HEK293 (cell line): Measurements from ENCODE around the gene OR1I1.
A peak's percentile ranks its signal among the peaks of the same experiment; 100 is the strongest.

Experiments used
- CTCF ChIA-PET: fragments of 350-600 bp; formaldehyde crosslinking; extraction: SDS; loops from one replicate; lab custom pipeline; 2021; ENCODE audit warnings: antibody characterized with exemption; lab: Yijun Ruan, JAX
- POLR2A ChIA-PET: fragments of 300-600 bp; formaldehyde crosslinking; extraction: SDS; loops from one replicate; lab custom pipeline; 2020; ENCODE audit warnings: antibody characterized with exemption, inconsistent platforms; lab: Yijun Ruan, JAX
- H3K27ac ChIP-seq: fragments of 200-500 bp; sonication (Bioruptor generic); 2 replicates; pipeline ENCODE4 v1.5.1; 2014; ENCODE audit warnings: low read depth, low read length, control low read depth, inconsistent platforms; ENCODE audit errors: extremely low read depth
- H3K36me3 ChIP-seq, 2 experiments: fragments of 200-500 bp in 1 of 2; sonication (Bioruptor generic) in 1 of 2; 1 replicate in 1 of 2; 2 replicates in 1 of 2; pipeline ENCODE4 v1.5.1; 2014 to 2017; ENCODE audit warnings: inconsistent platforms in 2 of 2, low read length in 2 of 2; ENCODE audit not compliant: control insufficient read depth in 2 of 2, insufficient read depth in 1 of 2
- H3K4me1 ChIP-seq: fragments of 200-500 bp; sonication (Bioruptor generic); 2 replicates; pipeline ENCODE4 v1.5.1; 2014; ENCODE audit warnings: mild to moderate bottlenecking, low read length, inconsistent platforms; ENCODE audit not compliant: control insufficient read depth, insufficient read depth
- H3K4me3 ChIP-seq: 2 replicates; pipeline ENCODE4 v1.5.1; 2011; ENCODE audit warnings: low read depth, mild to moderate bottlenecking, control low read depth, low read length, moderate library complexity
- H3K9me3 ChIP-seq: fragments of 200-500 bp; sonication (Bioruptor generic); 2 replicates; pipeline ENCODE4 v1.5.1; 2014; ENCODE audit warnings: low read depth, low read length, inconsistent platforms; ENCODE audit not compliant: control insufficient read depth, insufficient read depth
- AEBP2 ChIP-seq: fragments of 450-650 bp; formaldehyde crosslinking; IDR thresholded peaks from 2 replicates; pipeline ENCODE4 v1.5.1; 2016; ENCODE audit warnings: missing biosample characterization, missing genetic modification characterization, borderline replicate concordance
- GLIS2 ChIP-seq: fragments of 450-650 bp; formaldehyde crosslinking; IDR thresholded peaks from 2 replicates; pipeline ENCODE4 v1.5.1; 2016; ENCODE audit warnings: missing biosample characterization, missing genetic modification characterization
- HOXD13 ChIP-seq: sonication (generic); formaldehyde crosslinking; IDR thresholded peaks from 2 replicates; pipeline ENCODE4 v1.8.0; 2022; ENCODE audit warnings: missing genetic modification reagents, borderline replicate concordance
- KLF9 ChIP-seq: fragments of 450-650 bp; formaldehyde crosslinking; IDR thresholded peaks from 2 replicates; pipeline ENCODE4 v1.5.1; 2016; ENCODE audit warnings: missing biosample characterization, missing genetic modification characterization, low read depth
- SP7 ChIP-seq: fragments of 450-650 bp; formaldehyde crosslinking; IDR thresholded peaks from 2 replicates; pipeline ENCODE4 v1.5.1; 2016; ENCODE audit warnings: missing biosample characterization, missing genetic modification characterization
- ZBTB20 ChIP-seq: fragments of 450-650 bp; formaldehyde crosslinking; IDR thresholded peaks from 2 replicates; pipeline ENCODE4 v1.5.1; 2016; ENCODE audit warnings: missing biosample characterization, missing genetic modification characterization
- ZBTB8A ChIP-seq: fragments of 450-650 bp; formaldehyde crosslinking; IDR thresholded peaks from 2 replicates; pipeline ENCODE4 v1.5.1; 2016; ENCODE audit warnings: missing biosample characterization, missing genetic modification characterization
- ZFP37 ChIP-seq: fragments of 450-650 bp; formaldehyde crosslinking; IDR thresholded peaks from 2 replicates; pipeline ENCODE4 v1.5.1; 2016; ENCODE audit warnings: missing biosample characterization, missing genetic modification characterization
- ZNF157 ChIP-seq: fragments of 450-650 bp; formaldehyde crosslinking; IDR thresholded peaks from 2 replicates; pipeline ENCODE4 v1.5.1; 2016; ENCODE audit warnings: missing biosample characterization, missing genetic modification characterization
- ZNF223 ChIP-seq: fragments of 450-650 bp; formaldehyde crosslinking; IDR thresholded peaks from 2 replicates; pipeline ENCODE4 v1.5.1; 2016; ENCODE audit warnings: missing biosample characterization, missing genetic modification characterization
- ZNF23 ChIP-seq: fragments of 450-650 bp; formaldehyde crosslinking; IDR thresholded peaks from 2 replicates; pipeline ENCODE4 v1.5.1; 2016; ENCODE audit warnings: missing biosample characterization, missing genetic modification characterization, borderline replicate concordance
- ZNF266 ChIP-seq: fragments of 450-650 bp; formaldehyde crosslinking; IDR thresholded peaks from 2 replicates; pipeline ENCODE4 v1.5.1; 2016; ENCODE audit warnings: missing biosample characterization, missing genetic modification characterization, low read depth
- ZNF555 ChIP-seq: fragments of 450-650 bp; formaldehyde crosslinking; conservative IDR thresholded peaks from 2 replicates; pipeline ENCODE4 v1.5.1; 2017; ENCODE audit warnings: missing biosample characterization, mild to moderate bottlenecking, missing genetic modification characterization, inconsistent platforms
- ZNF623 ChIP-seq: fragments of 450-650 bp; formaldehyde crosslinking; IDR thresholded peaks from 2 replicates; pipeline ENCODE4 v1.5.1; 2016; ENCODE audit warnings: missing biosample characterization, missing genetic modification characterization
- ZNF624 ChIP-seq: fragments of 450-650 bp; formaldehyde crosslinking; IDR thresholded peaks from 2 replicates; pipeline ENCODE4 v1.5.1; 2017; ENCODE audit warnings: missing biosample characterization, missing genetic modification characterization
- ZNF629 ChIP-seq: fragments of 450-650 bp; formaldehyde crosslinking; IDR thresholded peaks from 2 replicates; pipeline ENCODE4 v1.5.1; 2017; ENCODE audit warnings: missing biosample characterization, missing genetic modification characterization
- ZNF76 ChIP-seq: fragments of 450-650 bp; formaldehyde crosslinking; IDR thresholded peaks from 2 replicates; pipeline ENCODE4; 2016; ENCODE audit warnings: low read depth, missing biosample characterization, missing genetic modification characterization, borderline replicate concordance
- ZNF791 ChIP-seq: fragments of 450-650 bp; formaldehyde crosslinking; IDR thresholded peaks from 2 replicates; pipeline ENCODE4 v1.5.1; 2016; ENCODE audit warnings: missing biosample characterization, missing genetic modification characterization
- ZSCAN16 ChIP-seq: fragments of 450-650 bp; formaldehyde crosslinking; IDR thresholded peaks from 2 replicates; pipeline ENCODE4 v1.5.1; 2016; ENCODE audit warnings: missing biosample characterization, missing genetic modification characterization
- TF ChIP-seq, protein P1 (sequence below): fragments of 450-650 bp; IDR thresholded peaks from 2 replicates; pipeline ENCODE4 v1.5.1; 2018; ENCODE audit warnings: missing biosample characterization, missing genetic modification characterization
- TF ChIP-seq, protein P2 (sequence below): fragments of 450-650 bp; formaldehyde crosslinking; IDR thresholded peaks from 2 replicates; pipeline ENCODE4 v1.5.1; 2016; ENCODE audit warnings: missing biosample characterization, missing genetic modification characterization

The OR1I1 gene

DNA sequence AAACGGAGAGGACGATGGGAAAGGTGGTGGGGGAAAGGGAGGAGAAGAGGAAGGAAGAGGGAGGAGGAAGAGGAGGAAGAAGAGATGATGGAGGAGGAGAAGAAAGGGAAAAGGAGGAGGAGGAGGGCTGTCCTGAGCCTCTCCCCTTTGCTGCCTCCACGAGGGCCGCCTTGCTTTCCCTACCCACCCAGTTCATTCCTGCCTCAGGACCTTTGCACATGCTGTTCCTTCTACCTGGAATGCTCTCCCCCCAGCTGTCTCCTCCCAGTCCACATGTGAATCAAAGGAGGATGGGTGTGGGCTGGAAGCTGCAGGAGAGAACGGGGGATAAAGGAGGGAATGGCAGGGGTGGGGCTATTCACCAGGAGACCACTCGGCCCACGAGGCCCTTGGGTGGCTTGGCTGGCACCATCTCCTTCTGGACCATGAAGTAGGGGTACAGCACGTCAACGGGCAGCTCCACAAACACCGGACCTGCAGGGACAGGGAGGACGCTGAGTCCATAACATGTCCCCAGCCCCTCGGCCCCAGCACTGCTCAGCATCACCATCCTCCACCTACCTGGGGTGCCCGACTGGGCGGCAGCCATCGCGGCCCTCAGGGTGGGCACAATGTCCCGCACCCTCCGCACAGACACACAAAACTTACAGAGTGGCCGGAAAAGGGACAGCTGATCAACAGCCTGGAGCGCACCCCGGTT lies 40.5 kb downstream of the OR1I1 start:
- Histone ChIP-seq H3K36me3 (peaks cover 0 to 51% of the 10 kb centered on the region in 2 experiments; a peak in 2 of 3 replicates), H3K9me3 (no peaks in the 10 kb centered on the region), H3K27ac (no peak overlapping the region), H3K4me3 (no peak overlapping the region), H3K4me1 (no peaks in the 10 kb centered on the region; the same call in 1 of the 2 replicates)
- ChIA-PET CTCF (interaction anchor here (0.7 kb wide), 1 partner anchor 30 kb away, joined by 4 read pairs; no protein-coding TSS in a partner anchor), POLR2A (interaction anchor here (0.6 kb wide), 1 partner anchor 106 kb away, joined by 6 read pairs; no protein-coding TSS in a partner anchor)
- TF ChIP-seq, protein P1, sequence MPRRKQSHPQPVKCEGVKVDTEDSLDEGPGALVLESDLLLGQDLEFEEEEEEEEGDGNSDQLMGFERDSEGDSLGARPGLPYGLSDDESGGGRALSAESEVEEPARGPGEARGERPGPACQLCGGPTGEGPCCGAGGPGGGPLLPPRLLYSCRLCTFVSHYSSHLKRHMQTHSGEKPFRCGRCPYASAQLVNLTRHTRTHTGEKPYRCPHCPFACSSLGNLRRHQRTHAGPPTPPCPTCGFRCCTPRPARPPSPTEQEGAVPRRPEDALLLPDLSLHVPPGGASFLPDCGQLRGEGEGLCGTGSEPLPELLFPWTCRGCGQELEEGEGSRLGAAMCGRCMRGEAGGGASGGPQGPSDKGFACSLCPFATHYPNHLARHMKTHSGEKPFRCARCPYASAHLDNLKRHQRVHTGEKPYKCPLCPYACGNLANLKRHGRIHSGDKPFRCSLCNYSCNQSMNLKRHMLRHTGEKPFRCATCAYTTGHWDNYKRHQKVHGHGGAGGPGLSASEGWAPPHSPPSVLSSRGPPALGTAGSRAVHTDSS (tag by site-specific recombination): peak; percentile 46; the same call in 1 of the 2 replicates
- TF ChIP-seq ZBTB8A: no peak
- no peak for TF ChIP-seq AEBP2 (tag by site-specific recombination)
- no peak for TF ChIP-seq ZNF76 (tag by site-specific recombination)
- no peak for TF ChIP-seq ZNF223 (tag by site-specific recombination)
- no peak for TF ChIP-seq ZSCAN16 (tag by site-specific recombination)
- no peak for TF ChIP-seq GLIS2 (tag by site-specific recombination)
- TF ChIP-seq ZNF623 (tag by site-specific recombination): peak; percentile 97
- TF ChIP-seq ZBTB20: no peak

- Histone ChIP-seq H3K9me3 (no peaks in the 10 kb centered on the region), H3K27ac (no peak overlapping the region), H3K4me3 (no peak overlapping the region), H3K4me1 (no peaks in the 10 kb centered on the region; the same call in 1 of the 2 replicates), H3K36me3 (peaks cover 0 to 44% of the 10 kb centered on the region in 2 experiments; a peak in 2 of 3 replicates)
- no peak for TF ChIP-seq ZFP37 (tag by site-specific recombination)
- no peak for TF ChIP-seq SP7 (tag by site-specific recombination)
- peak; percentile 92 for TF ChIP-seq ZNF157 (tag by site-specific recombination)
- TF ChIP-seq ZNF23 (tag by site-specific recombination): no peak
- no peak for TF ChIP-seq ZNF555 (tag by site-specific recombination)
- no peak for TF ChIP-seq ZNF791
- no peak for TF ChIP-seq HOXD13 (CRISPR knock-in tag)
- TF ChIP-seq KLF9: peak; percentile 37
- TF ChIP-seq, protein P2, sequence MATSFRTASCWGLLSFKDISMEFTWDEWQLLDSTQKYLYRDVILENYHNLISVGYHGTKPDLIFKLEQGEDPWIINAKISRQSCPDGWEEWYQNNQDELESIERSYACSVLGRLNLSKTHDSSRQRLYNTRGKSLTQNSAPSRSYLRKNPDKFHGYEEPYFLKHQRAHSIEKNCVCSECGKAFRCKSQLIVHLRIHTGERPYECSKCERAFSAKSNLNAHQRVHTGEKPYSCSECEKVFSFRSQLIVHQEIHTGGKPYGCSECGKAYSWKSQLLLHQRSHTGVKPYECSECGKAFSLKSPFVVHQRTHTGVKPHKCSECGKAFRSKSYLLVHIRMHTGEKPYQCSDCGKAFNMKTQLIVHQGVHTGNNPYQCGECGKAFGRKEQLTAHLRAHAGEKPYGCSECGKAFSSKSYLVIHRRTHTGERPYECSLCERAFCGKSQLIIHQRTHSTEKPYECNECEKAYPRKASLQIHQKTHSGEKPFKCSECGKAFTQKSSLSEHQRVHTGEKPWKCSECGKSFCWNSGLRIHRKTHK (tag by site-specific recombination): no peak
- TF ChIP-seq ZNF266: no peak
- no peak for TF ChIP-seq ZNF629 (tag by site-specific recombination)
- no peak for TF ChIP-seq ZNF624
- CTCF ChIA-PET: interaction anchor here (0.5 kb wide), 1 partner anchor 432 kb away, joined by 3 read pairs; no protein-coding TSS in a partner anchor
- POLR2A ChIA-PET: interaction anchor here (0.9 kb wide), 1 partner anchor 15 kb away, joined by 3 read pairs; no protein-coding TSS in a partner anchor
Observed at GRCh38 chr19:15123031-15123890, 41.2 kb downstream of the OR1I1 start.
